HepG2 (cell line): ENCODE data around the gene AIP. TPM values are rescaled to one million over a fixed set of nuclear protein-coding genes. Genes with fewer than 3 reads are reported as not detected.

Source experiments
- ATAC-seq: fragments of 200-7000 bp; cut with Tn5 transposase; 3 replicates; pipeline ENCODE4 v1.9.1; 2020; ENCODE audit warnings: mild to moderate bottlenecking, moderate library complexity
- BruUV-seq: library from RNA; stranded (reverse); fragments of 400-500 nt; replicated peaks from 2 replicates; lab custom pipeline; 2021; lab: Mats Ljungman, UMichigan
- CTCF ChIA-PET: fragments of 300-600 bp; formaldehyde crosslinking; extraction: SDS; loops from one replicate; lab custom pipeline; 2021; ENCODE audit warnings: low total read pairs, inconsistent platforms, low intra/inter-chr PET ratio; lab: Yijun Ruan, JAX
- POLR2A ChIA-PET: fragments of 350-600 bp; sonication (Branson Sonifier 250); formaldehyde crosslinking; loops from one replicate; lab custom pipeline; 2020; ENCODE audit warnings: antibody characterized with exemption, inconsistent platforms; lab: Yijun Ruan, JAX
- DNase-seq: peaks from one replicate; pipeline ENCODE4 v3.0.0-alpha.2; 2015; ENCODE audit warnings: low spot score
- FAIRE-seq: peaks from 3 replicates; lab custom pipeline; 2011; peaks lifted over from hg19 to GRCh38; lab: Jason Lieb, UNC
- H2AFZ ChIP-seq: one replicate; pipeline ENCODE4 v1.6.1; 2011; ENCODE audit warnings: low read length, inconsistent platforms
- H3K27ac ChIP-seq: fragments of 300-600 bp; 3 replicates; pipeline ENCODE4 v1.8.0; 2011; ENCODE audit warnings: mixed run types, mild to moderate bottlenecking, mixed read lengths, low read length, inconsistent platforms; ENCODE audit not compliant: insufficient read depth; ENCODE audit errors: extremely low read length
- H3K27me3 ChIP-seq, 2 experiments: fragments of 200-600 bp in 1 of 2; 2 replicates in 1 of 2; 3 replicates in 1 of 2; pipeline versions ENCODE4 v1.6.0 to v1.8.0; 2011; ENCODE audit warnings: low read length in 2 of 2, mild to moderate bottlenecking in 2 of 2, moderate library complexity in 2 of 2, inconsistent platforms in 1 of 2; ENCODE audit not compliant: insufficient read depth in 2 of 2, control insufficient read depth in 1 of 2
- H3K36me3 ChIP-seq, 2 experiments: fragments of 200-600 bp in 1 of 2; replicated peaks in 1 of 2; 2 replicates in 1 of 2; 3 replicates in 1 of 2; pipeline versions ENCODE4 v1.5.1 to v1.8.0; 2011; ENCODE audit warnings: low read length in 2 of 2, inconsistent platforms in 1 of 2; ENCODE audit not compliant: insufficient read depth in 2 of 2, control insufficient read depth in 1 of 2
- H3K4me1 ChIP-seq: 2 replicates; pipeline ENCODE4 v1.5.1; 2012; ENCODE audit warnings: low read length, inconsistent platforms; ENCODE audit not compliant: insufficient read depth
- H3K4me2 ChIP-seq: 2 replicates; pipeline ENCODE4 v1.6.0; 2011; ENCODE audit warnings: low read depth, low read length, inconsistent platforms
- H3K4me3 ChIP-seq, 3 experiments: fragments of 200-600 bp in 1 of 3; sonication (generic), shearing (Covaris generic) in 1 of 3; replicated peaks in 1 of 3; 2 replicates each; pipeline ENCODE4 v1.5.1; 2011 to 2016; ENCODE audit warnings: low read length in 3 of 3, inconsistent platforms in 2 of 3, low read depth in 2 of 3, mild to moderate bottlenecking in 2 of 3, control low read depth in 1 of 3, mixed read lengths in 1 of 3; ENCODE audit not compliant: insufficient read depth in 1 of 3
- H3K79me2 ChIP-seq: one replicate; pipeline ENCODE4 v1.6.1; 2011; ENCODE audit warnings: low read length, inconsistent platforms; ENCODE audit not compliant: insufficient read depth
- H3K9ac ChIP-seq: 2 replicates; pipeline ENCODE4 v1.6.0; 2011; ENCODE audit warnings: mild to moderate bottlenecking, low read depth, low read length, inconsistent platforms; ENCODE audit not compliant: insufficient read depth
- H3K9me3 ChIP-seq: 2 replicates; pipeline ENCODE4 v1.5.1; 2012; ENCODE audit warnings: mild to moderate bottlenecking, low read length
- H4K20me1 ChIP-seq: 2 replicates; pipeline ENCODE4 v1.6.0; 2011; ENCODE audit warnings: inconsistent platforms, mild to moderate bottlenecking, low read length, moderate library complexity; ENCODE audit not compliant: insufficient read depth
- AGO1 ChIP-seq: fragments of 200-400 bp; formaldehyde crosslinking; IDR thresholded peaks from 2 replicates; pipeline ENCODE4 v1.6.1; 2017; ENCODE audit warnings: mild to moderate bottlenecking, low read depth, low read length, moderate library complexity; ENCODE audit not compliant: poor library complexity, severe bottlenecking
- CHCHD3 ChIP-seq: sonication (generic); formaldehyde crosslinking; IDR thresholded peaks from 2 replicates; pipeline ENCODE4 v1.8.0; 2022; ENCODE audit warnings: mild to moderate bottlenecking, missing genetic modification reagents, moderate library complexity
- FOXA1 ChIP-seq, 2 experiments: fragments of 450-650 bp in 1 of 2; sonication (generic) in 1 of 2; formaldehyde crosslinking in 1 of 2; IDR thresholded peaks; 2 replicates each; pipeline versions ENCODE4 v1.4.0 to v1.6.1; 2016 to 2020; ENCODE audit warnings: missing genetic modification reagents in 1 of 2
- SNAPC2 ChIP-seq: sonication (generic); formaldehyde crosslinking; IDR thresholded peaks from 2 replicates; pipeline ENCODE4 v1.8.1; 2022; ENCODE audit warnings: mild to moderate bottlenecking, missing genetic modification reagents
- STAT6 ChIP-seq: sonication (generic); formaldehyde crosslinking; IDR thresholded peaks from 2 replicates; pipeline ENCODE4 v1.4.0; 2020; ENCODE audit warnings: missing genetic modification reagents, mild to moderate bottlenecking, borderline replicate concordance
- ZNF235 ChIP-seq: sonication (generic); formaldehyde crosslinking; IDR thresholded peaks from 2 replicates; pipeline ENCODE4 v1.8.1; 2023; ENCODE audit warnings: mild to moderate bottlenecking, missing genetic modification reagents, borderline replicate concordance
- ZNF687 ChIP-seq: sonication (generic); formaldehyde crosslinking; IDR thresholded peaks from 2 replicates; pipeline ENCODE4 v1.5.1; 2020; ENCODE audit warnings: mild to moderate bottlenecking, missing genetic modification reagents, moderate library complexity
- ZNF691 ChIP-seq: sonication (generic); formaldehyde crosslinking; IDR thresholded peaks from 2 replicates; pipeline ENCODE4 v1.4.0; 2020; ENCODE audit warnings: missing genetic modification reagents, low read depth, mild to moderate bottlenecking, borderline replicate concordance
- ZNF710 ChIP-seq: sonication (generic); formaldehyde crosslinking; IDR thresholded peaks from 2 replicates; pipeline ENCODE4 v1.5.0; 2020; ENCODE audit warnings: mild to moderate bottlenecking, missing genetic modification reagents, borderline replicate concordance
- ZNF720 ChIP-seq: sonication (generic); formaldehyde crosslinking; IDR thresholded peaks from 2 replicates; pipeline ENCODE4 v1.4.0; 2020; ENCODE audit warnings: missing genetic modification reagents
- ZSCAN29 ChIP-seq: sonication (generic); formaldehyde crosslinking; conservative IDR thresholded peaks from 2 replicates; pipeline ENCODE4 v1.4.0; 2020; ENCODE audit warnings: mild to moderate bottlenecking, missing genetic modification reagents
- WGBS: methylation state at CpG from one replicate; pipeline ENCODE4 v1.1.6; 2017; ENCODE audit warnings: low lambda C conversion rate; 5-methylcytosine and 5-hydroxymethylcytosine counted together
- in situ Hi-C: cut with HindIII; loops from 2 replicates; pipeline ENCODE4 v1.10.0; 2017; ENCODE audit warnings: low pct_unique_long_range_greater_than_20kb; ENCODE audit not compliant: extremely low pct_ligation_motif_present
- intact Hi-C: fragments of 100-400 bp; cut with micrococcal nuclease; formaldehyde crosslinking; loops from one replicate; pipeline ENCODE4 v1.10.0; 2022; ENCODE audit not compliant: unreplicated experiment
- polyA plus RNA-seq, 8 experiments: library from polyadenylated mRNA; depleted of rRNA in 3 of 8; stranded (reverse) in 7 of 8; unstranded in 1 of 8; fragments of >200 nt; fragmentation: Illumina TruSeq in 4 of 8; extraction: Trizol in 4 of 8; gene quantifications; 2 replicates each; pipeline versions ENCODE4 v1.2.1 to v1.2.3, GENCODE V29; 2011 to 2016; ENCODE audit warnings: low read depth in 4 of 8, missing spikeins in 1 of 8, mixed read lengths in 1 of 8; ENCODE audit not compliant: insufficient read depth in 1 of 8
- total RNA-seq, 5 experiments: library from RNA; depleted of rRNA; stranded (reverse); fragments of >200 nt; fragmentation: Illumina TruSeq; extraction: Trizol; gene quantifications; 2 replicates each; pipeline ENCODE4 v1.2.3, GENCODE V29; 2016; ENCODE audit warnings: low read depth in 1 of 5

Gene AIP
- total and polyA plus RNA-seq, 2 of the 13 experiments (the other 11 are each of a cell fraction or from before 2014, with no cell fraction given) = 51.8 to 110 TPM

GRCh38 chr11:67502328-67502979, 19.6 kb downstream of the AIP start:
- Histone ChIP-seq H2AFZ (no peak overlapping the region), H3K4me1 (peaks cover 28% of the 10 kb centered on the region), H3K9ac (no peak overlapping the region), H4K20me1 (no peaks in the 10 kb centered on the region), H3K9me3 (no peaks in the 10 kb centered on the region), H3K4me3 (no peak overlapping the region), H3K4me2 (no peak overlapping the region), H3K27ac (no peak overlapping the region), H3K36me3 (no peaks in the 10 kb centered on the region; a peak in 1 of 5 replicates), H3K27me3 (no peaks in the 10 kb centered on the region), H3K79me2 (peaks cover 6% of the 10 kb centered on the region)
- CTCF ChIA-PET = no interaction called here
- BruUV-seq = no TSS peak
- in situ Hi-C loops (no loop called here), intact Hi-C loops (no loop called here)
- FAIRE-seq = no peak
- no peak for DNase-seq
- ATAC-seq = no peak
- POLR2A ChIA-PET = no interaction called here
- WGBS = 97% methylated on average over 7 of the region's 18 CpGs
- no peak for TF ChIP-seq ZNF710 (CRISPR knock-in tag)
- TF ChIP-seq ZNF720 (CRISPR knock-in tag) = no peak
- TF ChIP-seq SNAPC2 (CRISPR knock-in tag) = no peak
- no peak for TF ChIP-seq ZSCAN29
- no peak for TF ChIP-seq ZNF235
- TF ChIP-seq ZNF687 (CRISPR knock-in tag) = no peak
- TF ChIP-seq CHCHD3 (CRISPR knock-in tag) = no peak
- TF ChIP-seq FOXA1 (IDR thresholded peaks at IDR 0.05) = no peak
- no peak for TF ChIP-seq FOXA1 (CRISPR knock-in tag; IDR thresholded peaks at IDR 0.05)
- TF ChIP-seq AGO1 = no peak
- TF ChIP-seq STAT6 = no peak
- TF ChIP-seq ZNF691 (CRISPR knock-in tag) = no peak
